HG02840 (cell line): Measurements from ENCODE around the gene AP1B1.

Source experiments
- ATAC-seq: cut with Tn5 transposase; IDR thresholded peaks from one replicate; pipeline ENCODE4 v1.9.1; 2021; ENCODE audit warnings: mild to moderate bottlenecking, moderate library complexity, moderate number of reproducible peaks; ENCODE audit not compliant: unreplicated experiment, low FRiP score

The AP1B1 gene

GRCh38 chr22:29302681-29303465 lies 85.5 kb downstream of the AP1B1 start:
- ATAC-seq = no peak

- ATAC-seq = no peak
Measured at GRCh38 chr22:29302402-29302680, 86.0 kb downstream of the AP1B1 start.

- ATAC-seq = no peak
Measured at GRCh38 chr22:29301716-29302401, 86.5 kb downstream of the AP1B1 start.

GRCh38 chr22:29300807-29301601 lies 87.4 kb downstream of the AP1B1 start:
- ATAC-seq = no peak

GRCh38 chr22:29300467-29300806 lies 87.9 kb downstream of the AP1B1 start:
- no peak for ATAC-seq

- no peak for ATAC-seq
Measured at GRCh38 chr22:29299136-29299900, 89.1 kb downstream of the AP1B1 start.

GRCh38 chr22:29298641-29299040 lies 89.7 kb downstream of the AP1B1 start:
- no peak for ATAC-seq

GRCh38 chr22:29292379-29292778 lies 96.0 kb downstream of the AP1B1 start:
- no peak for ATAC-seq

GRCh38 chr22:29291215-29291614 lies 97.2 kb downstream of the AP1B1 start:
- no peak for ATAC-seq

GRCh38 chr22:29290061-29290460 lies 98.3 kb downstream of the AP1B1 start:
- ATAC-seq = no peak

GRCh38 chr22:29288837-29289236 lies 99.5 kb downstream of the AP1B1 start:
- ATAC-seq = no peak

- ATAC-seq = no peak
Measured at GRCh38 chr22:29284196-29284595, 104.2 kb downstream of the AP1B1 start.

GRCh38 chr22:29277927-29278326 lies 110.4 kb downstream of the AP1B1 start:
- no peak for ATAC-seq
